Testis (tissue), 2 donors: Measurements from ENCODE around the gene CDK1.

ENCODE experiments used
- CTCF ChIP-seq, 3 experiments: fragments of 450-650 bp in 2 of 3; fragments of 200-600 bp in 1 of 3; sonication (generic) in 1 of 3; IDR thresholded peaks; one replicate each; pipeline ENCODE4 v1.5.1; 2016 to 2019; ENCODE audit warnings: antibody characterized with exemption in 3 of 3, mild to moderate bottlenecking in 2 of 3, moderate library complexity in 1 of 3
- POLR2A ChIP-seq: fragments of 450-650 bp; IDR thresholded peaks from one replicate; pipeline ENCODE4 v1.6.1; 2017; ENCODE audit warnings: antibody characterized with exemption, mild to moderate bottlenecking, moderate library complexity

- TF ChIP-seq CTCF (IDR thresholded peaks at IDR 0.05) (no peak), POLR2A (no peak)
Measured at GRCh38 chr10:60827791-60828488, 49.7 kb downstream of the CDK1 start.
